ENCODE data around the gene AGAP3. TPM values are rescaled to one million over a fixed set of nuclear protein-coding genes. Genes with fewer than 3 reads are reported as not detected.
A peak's percentile ranks its signal among the peaks of the same experiment; 100 is the strongest.

The AGAP3 gene
- total RNA-seq, 2 donors from 2014 or later, result 80.3 to 112 TPM

- no peaks in the 10 kb centered on the region for H3K27me3 ChIP-seq (replicated peaks; ENCODE audit: insufficient read depth)
- H3K4me3 ChIP-seq, result no peak overlapping the region
- TF ChIP-seq POLR2AphosphoS5 (IDR thresholded peaks at IDR 0.05), result no peak
- H3K4me1 ChIP-seq (replicated peaks), result peaks cover 37% of the 10 kb centered on the region
- intact Hi-C loops (cut with DNase I), result loop anchor here (10.0 kb wide), 1 partner anchor 121 kb away; no protein-coding TSS in a partner anchor
- peak overlapping the region; percentile 74 to 90 for H3K27ac ChIP-seq
- no peaks in the 10 kb centered on the region for H3K9me3 ChIP-seq
- no peak for DNase-seq (ENCODE audit: low spot score)
- 19% methylated on average over 5 of the region's 5 CpGs for WGBS
- H3K36me3 ChIP-seq, result no peaks in the 10 kb centered on the region
Measured at GRCh38 chr7:151085329-151085690, 965 bp upstream of the AGAP3 start.

- TF ChIP-seq POLR2AphosphoS5 (IDR thresholded peaks at IDR 0.05) (no peak), POLR2A (IDR thresholded peaks at IDR 0.05) (no peak), CTCF (IDR thresholded peaks at IDR 0.05) (no peak)
- Histone ChIP-seq H3K4me3 (peak overlapping the region; percentile 61 to 80), H3K4me1 (replicated peaks) (peaks cover 26% of the 10 kb centered on the region), H3K27me3 (replicated peaks; ENCODE audit: insufficient read depth) (no peaks in the 10 kb centered on the region), H3K36me3 (no peaks in the 10 kb centered on the region), H3K27ac (peak overlapping the region; percentile 83), H3K9me3 (no peaks in the 10 kb centered on the region)
- intact Hi-C loops (cut with DNase I), result loop anchor here (10.0 kb wide), 1 partner anchor 122 kb away; no protein-coding TSS in a partner anchor
- no peak for DNase-seq (ENCODE audit: low spot score)
- under 1% methylated on average over 38 of the region's 56 CpGs for WGBS
Measured at GRCh38 chr7:151086802-151087244, 548 bp downstream of the AGAP3 start.

GRCh38 chr7:151087245-151088018 lies 1.2 kb downstream of the AGAP3 start:
- TF ChIP-seq POLR2AphosphoS5 (IDR thresholded peaks at IDR 0.05) (no peak), POLR2A (IDR thresholded peaks at IDR 0.05) (peak; percentile 16), CTCF (IDR thresholded peaks at IDR 0.05) (peak; percentile 9 to 49 (median 22))
- H3K4me1 ChIP-seq (replicated peaks), result peaks cover 20% of the 10 kb centered on the region
- no peaks in the 10 kb centered on the region for H3K9me3 ChIP-seq
- intact Hi-C loops (cut with DNase I), result loop anchor here (10.0 kb wide), 1 partner anchor 123 kb away; no protein-coding TSS in a partner anchor
- no peaks in the 10 kb centered on the region for H3K27me3 ChIP-seq (replicated peaks; ENCODE audit: insufficient read depth)
- peak overlapping the region; percentile 83 for H3K27ac ChIP-seq
- DNase-seq (ENCODE audit: low spot score), result peak; percentile 45
- peak overlapping the region; percentile 61 to 80 for H3K4me3 ChIP-seq
- WGBS, result under 1% methylated on average over 32 of the region's 70 CpGs
- no peaks in the 10 kb centered on the region for H3K36me3 ChIP-seq

- intact Hi-C loops (cut with DNase I), result loop anchor here (10.0 kb wide), 1 partner anchor 123 kb away; no protein-coding TSS in a partner anchor
- peak overlapping the region; percentile 83 for H3K27ac ChIP-seq
- H3K9me3 ChIP-seq, result no peaks in the 10 kb centered on the region
- TF ChIP-seq POLR2A (IDR thresholded peaks at IDR 0.05) (no peak), POLR2AphosphoS5 (IDR thresholded peaks at IDR 0.05) (no peak), CTCF (IDR thresholded peaks at IDR 0.05) (no peak)
- no peaks in the 10 kb centered on the region for H3K36me3 ChIP-seq
- H3K27me3 ChIP-seq (replicated peaks; ENCODE audit: insufficient read depth), result no peaks in the 10 kb centered on the region
- 30% methylated on average over 16 of the region's 16 CpGs for WGBS
- H3K4me3 ChIP-seq, result peak overlapping the region; percentile 61 to 80
- H3K4me1 ChIP-seq (replicated peaks), result peaks cover 16% of the 10 kb centered on the region
- DNase-seq (ENCODE audit: low spot score), result no peak
Measured at GRCh38 chr7:151088019-151088855, 2.0 kb downstream of the AGAP3 start.

Data from prostate gland (tissue), 2 donors.